Choroid plexus epithelial cell (primary cell): ENCODE results near the gene CPLANE1.
A peak's percentile ranks its signal among the peaks of the same experiment; 100 is the strongest.
"Not testable (repeated sequence)": the region's sequence is repeated elsewhere in the genome, so short reads cannot be mapped to it uniquely, and the experiment has no call there.

Source experiments
- DNase-seq: peaks from one replicate; pipeline ENCODE4 v3.0.0-alpha.2; 2010; ENCODE audit warnings: low read depth
- H3K4me3 ChIP-seq: 2 replicates; pipeline ENCODE4 v1.5.1; 2011; ENCODE audit warnings: low read depth, mild to moderate bottlenecking, control low read depth, low read length, moderate library complexity
- CTCF ChIP-seq: conservative IDR thresholded peaks from 2 replicates; pipeline ENCODE4 v1.5.1; 2011; ENCODE audit warnings: low read depth, mild to moderate bottlenecking, control low read depth, inconsistent platforms, low read length, moderate library complexity

Gene CPLANE1

GRCh38 chr5:37170856-37171255 is 78.3 kb downstream of the CPLANE1 start:
- TF ChIP-seq CTCF, result no peak
- no peak overlapping the region for H3K4me3 ChIP-seq
- no peak for DNase-seq

DNA sequence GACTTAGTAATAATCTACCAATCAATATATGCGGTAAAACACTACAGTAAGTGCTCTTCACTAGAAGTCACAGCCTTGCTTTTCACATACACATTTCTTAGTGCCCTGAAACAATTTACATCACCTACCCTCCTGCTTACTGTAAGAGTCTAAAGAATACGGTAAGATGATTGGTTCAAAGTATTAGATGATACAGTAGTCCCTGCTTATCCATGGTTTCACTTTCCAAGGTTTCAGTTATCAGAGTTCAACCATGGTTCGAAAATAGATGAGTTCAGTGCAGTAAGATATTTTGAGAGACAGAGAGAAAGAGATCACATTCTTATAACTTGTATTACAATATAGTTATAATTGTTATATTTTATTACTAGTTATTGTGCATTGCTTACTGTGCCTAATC is 83.0 kb downstream of the CPLANE1 start:
- no peak overlapping the region for H3K4me3 ChIP-seq
- TF ChIP-seq CTCF, result no peak
- DNase-seq, result no peak

DNA sequence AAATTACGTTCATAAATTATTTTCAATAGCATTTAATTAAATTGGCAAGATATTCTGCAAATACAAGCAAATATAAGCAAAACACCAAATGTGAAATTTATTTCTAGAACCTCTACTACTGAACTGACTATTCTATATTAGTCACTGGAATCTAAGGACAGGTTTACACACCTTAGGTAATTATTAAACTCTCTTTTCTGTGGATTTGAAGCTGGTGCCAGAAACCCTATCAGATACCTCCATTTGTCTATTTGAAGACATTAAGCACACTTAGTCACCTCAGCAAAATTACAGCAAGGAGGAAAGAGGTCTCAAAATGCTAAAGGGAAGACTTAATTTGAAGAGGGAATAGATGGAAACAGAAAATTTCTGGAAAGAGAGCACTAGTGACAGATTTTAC is 83.4 kb downstream of the CPLANE1 start:
- H3K4me3 ChIP-seq, result no peak overlapping the region
- DNase-seq, result no peak
- TF ChIP-seq CTCF, result no peak

DNA sequence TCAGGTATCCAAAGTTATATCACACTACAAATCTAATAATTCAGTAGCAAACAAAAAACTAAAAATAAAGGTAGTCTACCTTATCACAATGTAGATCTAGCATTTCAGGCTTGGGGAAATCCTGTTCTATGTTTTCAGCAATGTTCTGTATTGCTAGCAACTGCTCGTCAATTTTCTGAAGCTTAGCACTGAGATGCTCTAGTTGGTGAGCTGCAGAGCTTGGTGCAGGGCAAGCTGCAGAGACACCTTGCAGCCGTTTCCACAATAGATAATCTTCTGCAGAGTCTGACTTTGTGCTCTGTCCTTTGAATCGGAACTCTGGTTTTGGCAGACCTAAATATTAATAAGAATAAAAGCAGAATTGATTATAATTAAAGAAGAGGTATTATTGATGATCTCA is 95.5 kb downstream of the CPLANE1 start:
- TF ChIP-seq CTCF, result no peak
- DNase-seq, result no peak
- H3K4me3 ChIP-seq, result no peak overlapping the region

DNA sequence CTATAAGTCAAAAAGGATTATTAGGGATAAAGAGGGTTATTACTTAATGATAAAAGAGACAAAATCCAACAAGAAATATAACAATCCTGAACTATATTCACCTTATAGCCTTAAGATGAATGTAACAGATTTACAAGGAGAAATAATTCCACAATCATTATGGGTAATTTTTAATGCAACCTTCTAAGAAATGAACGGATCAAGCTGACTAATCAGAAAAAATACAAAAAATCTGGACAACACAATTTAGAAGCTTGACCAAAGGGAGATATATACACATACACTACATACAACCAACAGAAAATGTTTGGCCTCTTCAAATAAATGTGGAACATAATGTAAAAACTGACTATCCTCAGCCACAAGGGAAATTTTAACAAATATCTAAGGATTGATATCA is 102.3 kb downstream of the CPLANE1 start:
- no peak overlapping the region for H3K4me3 ChIP-seq
- no peak for TF ChIP-seq CTCF
- no peak for DNase-seq

- H3K4me3 ChIP-seq, result no peak overlapping the region
- TF ChIP-seq CTCF, result no peak
- no peak for DNase-seq
Measured at GRCh38 chr5:37136694-37137093, 112.5 kb downstream of the CPLANE1 start.

- not testable (repeated sequence) for DNase-seq, H3K4me3 ChIP-seq
Measured at GRCh38 chr5:37135312-37135711, 113.9 kb downstream of the CPLANE1 start.

DNA sequence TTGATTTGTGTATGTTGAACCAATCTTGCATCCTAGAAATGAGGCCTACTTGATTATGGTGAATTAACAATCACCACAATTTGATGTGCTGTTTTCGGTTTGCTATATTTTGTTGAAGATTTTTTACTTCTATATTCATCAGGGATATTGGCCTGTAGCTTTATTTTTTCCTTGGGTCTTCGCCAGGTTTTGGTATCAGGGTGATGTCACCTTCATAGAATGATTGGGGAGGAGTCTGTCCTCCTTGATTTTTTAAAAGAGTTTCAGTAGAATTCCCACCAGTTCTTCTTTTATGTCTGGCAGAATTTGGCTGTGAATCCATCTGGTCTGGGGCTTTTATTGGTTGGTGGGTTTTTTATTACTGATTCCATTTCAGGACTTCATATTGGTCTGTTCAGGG is 115.2 kb downstream of the CPLANE1 start:
- DNase-seq, result peak; percentile 77
- TF ChIP-seq CTCF, result no peak
- H3K4me3 ChIP-seq, result no peak overlapping the region
